GM12873 (cell line): ENCODE data around the gene TAS1R3.

ENCODE experiments used
- TF ChIP-seq, protein P1 (sequence below): IDR thresholded peaks from 2 replicates; pipeline ENCODE4 v1.5.1; 2012; ENCODE audit warnings: low read depth, mild to moderate bottlenecking, moderate library complexity, low read length, control low read depth; ENCODE audit not compliant: insufficient read depth; ENCODE audit errors: missing control alignments

The TAS1R3 gene

DNA sequence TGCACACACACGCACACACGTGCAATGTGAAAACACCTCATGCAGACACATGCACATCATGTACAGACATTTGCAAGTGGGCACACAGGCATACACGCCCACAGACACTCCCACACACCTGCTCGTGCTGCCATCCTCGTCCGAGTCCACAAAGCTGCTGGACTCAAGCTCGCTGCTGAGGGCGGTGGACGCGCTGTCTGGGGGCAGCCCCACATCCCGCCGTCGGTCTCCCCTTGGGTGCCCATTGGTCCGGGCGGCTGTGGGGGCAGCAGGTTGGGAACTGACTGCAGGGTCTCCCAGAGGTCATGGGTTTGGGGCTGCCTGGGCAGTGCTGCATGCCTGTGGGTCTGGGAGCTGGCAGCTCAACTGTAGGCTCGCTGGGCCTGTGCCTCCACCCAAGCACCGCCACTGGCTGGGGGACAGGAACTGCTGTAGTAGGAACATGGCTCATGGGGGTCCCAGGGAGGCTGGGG, 10.5 kb downstream of the TAS1R3 start:
- TF ChIP-seq, protein P1, sequence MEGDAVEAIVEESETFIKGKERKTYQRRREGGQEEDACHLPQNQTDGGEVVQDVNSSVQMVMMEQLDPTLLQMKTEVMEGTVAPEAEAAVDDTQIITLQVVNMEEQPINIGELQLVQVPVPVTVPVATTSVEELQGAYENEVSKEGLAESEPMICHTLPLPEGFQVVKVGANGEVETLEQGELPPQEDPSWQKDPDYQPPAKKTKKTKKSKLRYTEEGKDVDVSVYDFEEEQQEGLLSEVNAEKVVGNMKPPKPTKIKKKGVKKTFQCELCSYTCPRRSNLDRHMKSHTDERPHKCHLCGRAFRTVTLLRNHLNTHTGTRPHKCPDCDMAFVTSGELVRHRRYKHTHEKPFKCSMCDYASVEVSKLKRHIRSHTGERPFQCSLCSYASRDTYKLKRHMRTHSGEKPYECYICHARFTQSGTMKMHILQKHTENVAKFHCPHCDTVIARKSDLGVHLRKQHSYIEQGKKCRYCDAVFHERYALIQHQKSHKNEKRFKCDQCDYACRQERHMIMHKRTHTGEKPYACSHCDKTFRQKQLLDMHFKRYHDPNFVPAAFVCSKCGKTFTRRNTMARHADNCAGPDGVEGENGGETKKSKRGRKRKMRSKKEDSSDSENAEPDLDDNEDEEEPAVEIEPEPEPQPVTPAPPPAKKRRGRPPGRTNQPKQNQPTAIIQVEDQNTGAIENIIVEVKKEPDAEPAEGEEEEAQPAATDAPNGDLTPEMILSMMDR, result no peak

DNA sequence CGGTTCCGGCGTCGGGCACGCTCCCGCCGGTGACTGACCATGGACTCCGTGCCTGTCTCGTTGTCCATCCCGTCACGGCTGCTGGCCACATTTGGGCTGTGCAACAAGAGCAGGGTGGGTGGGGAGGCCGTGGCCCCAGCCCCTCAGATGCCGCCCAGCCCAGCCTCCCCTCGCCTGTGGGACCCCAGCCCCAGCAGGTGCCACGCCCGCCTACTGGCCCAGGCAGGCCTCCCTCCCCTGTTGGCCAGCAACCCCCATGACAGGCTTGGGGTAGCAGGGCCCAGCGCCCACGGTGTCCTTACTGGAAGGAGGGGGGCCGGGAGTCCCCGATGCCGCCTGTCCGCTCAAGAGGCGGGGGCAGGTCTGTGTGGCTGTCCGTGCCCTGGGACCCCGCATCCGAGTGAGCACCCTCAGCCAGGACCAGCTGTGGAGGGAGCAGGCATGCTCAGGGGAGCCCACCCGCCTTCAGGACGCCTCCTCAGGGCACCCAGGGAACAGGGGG, 11.0 kb downstream of the TAS1R3 start:
- TF ChIP-seq, protein P1, result no peak

DNA sequence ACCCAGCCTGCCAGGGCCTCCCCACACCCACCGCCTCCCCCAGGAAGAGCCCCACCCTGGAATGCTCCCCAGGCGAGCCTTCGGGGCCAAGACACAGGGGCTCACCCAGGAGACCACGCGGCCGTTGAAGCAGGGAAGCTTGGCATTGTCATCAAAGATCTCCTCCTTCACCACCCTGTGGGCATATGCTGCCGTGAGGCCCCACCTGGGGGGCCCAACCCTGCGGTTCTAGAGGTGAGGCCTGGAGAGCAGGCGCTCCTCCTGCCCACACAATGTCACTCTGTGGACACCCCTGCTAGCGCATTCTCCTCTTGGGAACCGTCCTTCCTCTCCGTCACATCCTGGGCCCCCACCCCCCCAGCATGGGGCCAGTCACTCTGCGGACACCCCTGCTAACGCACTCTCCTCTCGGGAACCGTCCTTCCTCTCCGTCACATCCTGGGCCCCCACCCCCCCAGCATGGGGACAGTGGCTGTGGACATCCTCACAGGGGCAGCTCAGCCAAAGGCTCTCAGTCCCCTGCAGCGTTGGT, 11.6 kb downstream of the TAS1R3 start:
- TF ChIP-seq, protein P1, result no peak

DNA sequence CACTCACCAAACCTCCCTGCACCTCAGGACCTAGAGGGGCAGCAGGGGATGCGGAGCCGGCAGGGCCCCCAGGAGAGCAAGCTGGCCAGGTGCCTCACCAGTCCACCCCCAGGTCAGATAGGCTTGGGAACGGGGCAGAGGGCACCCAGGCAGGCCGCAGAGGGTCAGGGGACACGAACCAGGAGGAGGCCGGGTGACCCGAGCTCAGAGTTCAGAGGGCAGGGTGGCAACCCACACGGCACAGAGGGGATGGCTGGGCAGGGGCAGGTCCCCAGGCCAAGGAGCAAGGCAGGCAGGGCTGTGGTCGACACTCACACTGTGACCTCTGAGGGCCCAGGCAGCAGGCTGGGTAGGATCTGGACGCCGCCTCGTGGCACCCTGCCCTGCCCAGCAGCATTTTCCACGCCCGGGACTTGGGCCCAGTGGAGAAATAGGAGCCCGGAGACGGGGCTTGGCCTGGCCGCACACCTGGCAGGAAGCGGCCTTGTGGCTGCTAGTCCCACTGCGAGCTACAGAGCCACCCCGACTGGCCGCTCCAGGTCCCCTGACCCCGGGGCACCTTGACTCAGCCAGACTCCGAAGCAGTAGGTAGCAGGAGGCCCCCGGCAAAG, 12.8 kb downstream of the TAS1R3 start:
- TF ChIP-seq, protein P1, result no peak

DNA sequence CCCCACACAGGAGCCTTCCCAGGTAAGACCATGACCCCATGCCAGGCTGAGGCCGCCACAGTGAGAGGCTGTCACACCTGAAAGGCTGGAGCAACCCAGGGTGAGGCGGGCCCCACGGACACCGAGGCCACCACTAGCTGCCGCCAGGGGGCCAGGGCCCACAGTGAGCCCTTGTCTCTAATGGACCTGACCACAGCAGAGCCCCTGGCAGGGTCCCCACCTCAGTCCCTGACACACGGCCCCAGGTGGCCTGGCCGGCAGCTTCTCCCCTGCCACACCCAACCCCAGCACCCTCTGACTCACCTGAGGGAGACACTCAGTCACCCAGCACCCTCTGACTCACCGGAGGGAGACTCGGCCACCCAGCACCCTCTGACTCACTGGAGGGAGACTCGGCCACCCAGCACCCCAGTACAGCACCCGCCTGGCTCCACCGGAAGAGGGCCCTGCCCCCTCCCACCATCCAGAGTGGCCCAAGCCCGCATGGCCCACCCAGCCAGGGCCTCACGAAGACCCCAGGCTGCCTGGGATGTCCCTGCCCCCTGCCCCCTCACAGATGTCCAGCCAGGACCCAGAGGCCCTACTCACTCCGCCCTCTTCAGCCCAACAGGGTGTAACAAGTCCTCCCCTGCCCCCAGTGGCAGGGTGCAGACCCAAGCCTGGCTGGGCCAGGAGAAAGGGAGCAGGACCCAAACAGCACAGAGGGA, 13.7 kb downstream of the TAS1R3 start:
- TF ChIP-seq, protein P1, result no peak

DNA sequence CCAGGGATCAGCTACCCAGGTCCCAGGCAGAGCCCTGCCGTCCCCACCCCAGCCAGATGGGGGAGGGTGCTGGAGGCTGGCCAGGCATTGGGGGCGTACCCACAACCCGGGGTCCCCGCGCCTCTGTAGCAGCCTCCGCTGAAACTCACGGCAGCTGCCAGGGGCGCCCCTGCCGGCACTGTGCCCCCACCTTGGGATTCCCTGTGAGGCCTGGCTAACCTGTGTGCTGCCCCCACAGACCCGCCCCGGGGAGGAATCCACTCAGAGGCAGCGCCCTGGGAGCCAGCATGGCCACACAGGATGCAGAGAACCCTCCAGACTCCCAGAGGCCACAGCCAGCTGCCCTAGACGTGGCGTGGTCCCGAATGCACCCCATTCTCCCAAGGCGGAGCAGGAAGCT, 14.3 kb downstream of the TAS1R3 start:
- TF ChIP-seq, protein P1, result no peak

DNA sequence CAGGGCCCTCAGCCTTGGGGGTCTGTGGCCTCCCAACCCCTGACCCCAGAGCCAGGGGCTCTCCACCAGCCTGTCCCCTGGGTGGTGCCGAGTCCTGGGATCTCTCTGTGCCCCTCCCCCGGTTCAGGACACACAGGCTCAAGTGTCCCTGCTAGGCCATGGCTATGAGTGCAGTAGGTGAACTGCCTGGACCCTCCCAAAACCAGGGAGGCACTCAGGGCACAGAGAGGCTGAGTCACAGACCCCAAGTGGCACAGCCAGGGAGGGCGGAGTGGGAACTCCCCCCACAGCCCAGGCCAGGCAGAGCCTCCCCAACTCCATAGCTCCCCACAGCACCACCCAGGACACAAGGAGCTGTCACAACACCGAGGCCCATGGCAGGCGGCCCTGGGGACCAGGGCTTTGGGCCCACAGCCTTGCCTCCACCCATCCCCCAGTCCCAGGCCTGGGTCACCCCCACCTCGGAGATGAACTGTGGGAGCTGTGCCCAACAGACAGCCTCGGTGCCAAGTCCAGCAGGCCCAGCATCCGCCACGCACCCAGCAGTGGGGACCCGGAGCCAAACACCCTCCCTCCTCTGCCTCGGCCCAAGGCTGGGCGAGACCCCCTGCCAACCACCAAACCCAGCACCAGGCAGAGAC, 14.9 kb downstream of the TAS1R3 start:
- TF ChIP-seq, protein P1, result no peak
